GM18951 (cell line): ENCODE data around the gene UBAC1.

Experiments
- POLR2A ChIP-seq: IDR thresholded peaks from 4 replicates; pipeline ENCODE4 v1.6.1; 2011; ENCODE audit warnings: mild to moderate bottlenecking; ENCODE audit not compliant: insufficient read length, insufficient read depth; ENCODE audit errors: extremely low read depth
- in situ Hi-C: fragments of 300-500 bp; cut with MboI; formaldehyde crosslinking; loops from one replicate; pipeline ENCODE4 v1.12.0; 2022; ENCODE audit warnings: low sequenced_read_pairs, mixed read lengths, inconsistent platforms; ENCODE audit not compliant: unreplicated experiment

The UBAC1 gene

DNA sequence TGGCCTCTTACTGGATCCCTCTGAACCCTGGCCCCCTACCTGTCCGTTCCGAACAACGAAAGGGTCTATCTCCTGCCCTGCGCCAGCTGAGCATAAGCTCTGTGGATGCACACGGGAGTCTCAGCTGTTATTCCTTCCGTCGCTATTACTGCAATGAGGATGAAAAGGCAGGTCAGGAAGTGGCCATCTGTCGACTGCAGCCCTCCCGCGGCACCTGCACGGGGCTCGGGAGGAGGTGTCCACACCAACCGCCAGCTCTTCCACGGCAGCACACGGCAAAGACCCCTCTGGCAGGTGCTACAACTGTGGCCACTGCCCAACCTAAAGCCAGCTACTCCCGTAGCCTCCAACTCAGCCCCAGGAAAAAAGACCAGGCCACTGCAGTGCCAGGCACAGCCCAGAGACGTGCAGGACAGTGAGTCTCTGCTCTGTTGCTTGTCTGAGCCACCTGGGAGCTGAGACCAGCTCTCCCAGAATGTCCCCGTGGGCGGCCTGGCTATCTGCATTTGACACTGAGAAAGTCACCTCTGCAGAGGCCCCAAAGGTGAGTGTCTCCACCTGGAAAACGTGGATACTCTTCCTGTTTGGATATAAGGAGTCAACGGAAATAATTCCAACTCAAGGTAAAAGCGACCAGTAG is 72.9 kb downstream of the UBAC1 start:
- no peak for TF ChIP-seq POLR2A

DNA sequence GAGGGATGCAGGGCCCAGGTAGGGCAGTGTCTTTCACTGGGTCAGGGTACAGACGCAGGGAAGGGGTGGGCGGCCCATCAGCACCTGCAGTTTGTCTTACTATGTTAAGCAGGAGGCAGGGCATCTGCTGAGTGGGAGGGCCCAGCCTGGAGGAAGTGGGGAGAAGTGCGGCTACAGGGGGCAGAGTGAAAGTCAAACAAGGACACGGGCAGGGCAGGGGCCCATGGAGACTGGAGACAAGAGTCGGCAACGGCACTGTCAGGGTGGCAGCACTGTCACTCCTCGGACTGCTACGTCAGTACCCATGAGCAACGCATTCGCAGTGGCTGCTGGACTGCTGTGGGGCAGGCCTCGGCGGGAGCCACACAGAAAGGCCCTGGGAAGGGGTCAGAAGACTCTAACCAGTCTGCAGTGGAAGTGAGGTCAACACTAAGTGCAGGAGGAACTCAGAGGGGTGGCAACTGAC is 73.6 kb downstream of the UBAC1 start:
- in situ Hi-C loops: no loop called here
- TF ChIP-seq POLR2A: peak; percentile 43

More for the DNA sequence above, 72.9 kb downstream of the UBAC1 start:
- in situ Hi-C loops: no loop called here

DNA sequence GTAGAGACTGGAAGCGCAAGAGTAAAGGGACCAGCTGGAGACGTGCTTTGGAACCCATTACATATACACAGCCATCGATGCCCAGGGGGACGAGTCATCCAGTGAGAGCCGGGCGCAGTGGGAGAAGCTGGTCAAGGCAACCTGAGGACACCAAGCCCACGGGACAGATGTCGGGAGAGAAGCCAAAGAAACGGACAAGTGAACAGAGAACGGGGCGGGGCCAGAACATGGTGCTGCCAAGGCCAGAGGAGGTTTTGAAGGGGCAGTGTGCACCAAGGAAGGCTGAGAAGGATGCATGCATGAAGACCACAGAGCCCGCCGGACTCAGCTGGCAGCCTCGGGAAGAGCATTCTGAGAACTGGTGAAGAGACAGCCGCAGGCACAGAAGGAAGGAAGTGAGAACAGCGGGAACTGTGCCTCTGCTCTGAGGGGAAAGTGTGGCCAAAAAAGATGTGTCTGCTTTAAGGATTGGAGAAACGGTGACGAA is 74.1 kb downstream of the UBAC1 start:
- in situ Hi-C loops: no loop called here
- no peak for TF ChIP-seq POLR2A

DNA sequence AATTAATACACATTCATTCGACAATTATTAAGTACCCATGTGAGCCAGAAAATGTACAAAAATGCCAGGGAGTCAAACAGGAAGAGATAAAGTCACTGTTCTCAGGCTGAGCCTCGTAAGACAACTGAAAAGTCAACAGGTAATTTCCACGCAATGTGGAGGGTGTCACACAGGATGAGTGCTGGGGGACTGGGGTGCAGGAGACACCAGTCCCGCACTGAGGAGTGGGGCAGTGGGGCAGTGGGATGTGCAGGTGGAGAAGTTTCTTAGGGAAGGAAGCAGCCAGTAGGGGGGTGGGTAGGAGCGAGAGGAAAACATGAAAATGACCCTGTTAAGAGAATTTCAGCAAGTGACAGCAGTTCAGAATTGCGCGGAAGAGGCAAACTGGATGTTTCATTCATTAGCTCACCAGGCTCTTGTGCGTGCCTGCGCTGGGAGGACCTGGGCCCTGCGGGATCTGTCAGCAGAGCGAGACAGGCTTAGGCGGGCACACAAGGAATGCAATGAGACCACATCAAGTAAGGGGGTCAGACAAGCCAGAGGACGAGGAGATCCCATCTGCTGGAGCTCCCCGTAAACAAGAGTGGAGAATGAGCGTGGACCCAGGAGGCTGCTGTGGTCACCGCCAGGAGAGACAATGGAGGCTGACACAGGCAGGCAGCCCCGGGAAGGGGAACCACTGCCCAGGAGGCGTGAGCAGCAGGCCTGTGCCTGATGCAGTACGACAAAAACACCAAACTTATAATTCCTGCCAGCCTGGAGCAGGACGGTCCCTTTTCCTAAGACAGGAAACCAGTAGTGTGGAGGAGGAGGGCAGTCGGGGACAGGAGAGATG is 74.8 kb downstream of the UBAC1 start:
- in situ Hi-C loops: no loop called here
- TF ChIP-seq POLR2A: no peak

DNA sequence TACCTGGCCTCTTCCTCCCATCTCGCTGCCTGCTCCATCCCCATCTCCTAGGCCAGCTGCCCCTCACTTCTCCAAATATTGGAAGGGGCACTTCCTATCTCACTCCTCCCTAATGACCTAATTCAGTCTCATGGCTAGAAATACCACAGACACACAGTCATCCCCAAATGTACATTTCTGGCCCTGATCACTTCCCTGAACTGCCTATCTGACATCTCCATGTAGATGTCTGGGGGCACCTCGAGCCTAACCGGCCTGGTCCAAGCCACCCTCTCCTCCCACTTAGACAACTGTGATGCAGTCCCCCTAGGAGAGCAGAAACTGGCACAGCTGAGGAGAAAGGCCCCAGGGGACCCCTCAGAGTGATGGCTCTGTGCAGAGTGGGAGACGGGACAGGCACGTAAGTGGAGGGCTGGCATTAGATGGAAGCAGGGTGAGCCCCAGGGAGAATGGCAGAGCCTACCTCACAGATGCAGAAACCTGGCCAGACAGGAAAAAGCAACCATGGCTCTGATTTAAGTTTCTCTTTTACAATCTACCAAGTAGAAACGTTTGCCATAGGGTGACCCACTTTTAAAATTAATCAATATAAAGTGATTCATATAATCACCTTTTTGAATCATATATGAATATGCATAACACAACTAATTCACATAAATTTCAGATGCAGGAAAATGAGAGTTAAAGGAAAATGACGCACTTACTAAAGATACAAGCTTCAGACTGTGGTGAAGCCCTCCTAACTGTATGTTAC is 75.9 kb downstream of the UBAC1 start:
- TF ChIP-seq POLR2A: no peak
- in situ Hi-C loops: no loop called here

DNA sequence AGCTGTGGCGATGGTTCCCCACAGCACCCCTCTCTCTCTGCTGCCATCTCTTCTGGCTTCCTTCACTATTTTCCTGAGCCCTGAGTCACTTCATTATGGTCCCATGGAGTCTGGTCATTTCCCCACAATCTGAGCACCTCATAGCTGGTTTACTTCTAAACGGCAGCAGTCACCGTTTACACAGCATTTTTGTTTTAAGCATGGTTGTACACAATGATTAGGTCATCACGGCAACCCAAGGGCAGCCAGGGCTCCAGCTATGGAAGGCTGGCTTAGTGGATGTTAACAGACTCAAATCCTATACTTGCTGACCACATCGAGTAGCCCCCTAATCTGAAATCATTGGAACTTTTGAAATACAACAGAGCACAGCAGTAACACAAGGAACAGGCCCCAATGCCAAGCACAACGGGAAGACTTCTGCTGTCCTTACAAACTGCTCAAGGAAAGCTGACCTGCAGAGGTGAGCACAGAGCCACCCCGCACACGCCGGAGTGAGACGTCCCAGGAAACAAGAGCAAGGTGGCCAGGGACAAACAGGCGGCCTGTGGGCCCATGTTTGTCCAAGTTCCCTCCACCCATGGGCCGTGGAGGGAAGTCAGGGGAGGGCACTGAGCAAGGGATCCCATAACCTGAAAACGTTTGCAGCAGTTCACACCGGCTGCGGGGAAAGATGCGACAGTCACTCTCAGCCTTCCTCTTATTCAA is 76.7 kb downstream of the UBAC1 start:
- no peak for TF ChIP-seq POLR2A
- in situ Hi-C loops: no loop called here

DNA sequence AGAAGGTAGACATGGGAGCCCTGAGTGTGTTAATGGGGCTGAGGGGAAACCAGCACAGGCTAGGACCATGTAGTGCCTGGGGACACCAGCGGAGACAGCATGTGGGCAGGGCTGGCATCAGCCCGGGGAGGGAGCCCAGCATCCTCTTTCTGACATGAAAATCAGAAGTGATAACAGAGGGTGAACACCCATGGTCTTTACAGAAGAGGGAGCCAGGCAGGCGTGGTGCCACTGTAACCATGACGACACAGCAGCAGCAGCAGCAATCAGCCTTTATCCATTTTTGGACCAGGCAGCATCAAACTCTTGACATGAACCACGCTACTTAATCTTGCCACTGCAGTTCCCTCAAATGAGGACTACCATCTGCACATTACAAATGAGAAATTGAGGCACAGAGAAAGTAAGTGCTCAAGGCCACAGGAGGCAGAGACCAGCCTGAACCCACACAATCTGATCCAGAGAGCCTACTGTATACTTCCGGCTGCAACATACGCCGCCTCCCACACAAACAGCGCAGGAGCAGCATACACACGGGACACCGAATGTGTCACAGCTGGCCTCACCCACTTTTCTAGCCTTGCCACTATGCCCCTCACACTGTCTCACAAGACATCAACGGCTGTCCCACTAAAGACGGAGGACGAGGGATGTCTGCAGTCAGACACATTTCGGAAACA is 77.6 kb downstream of the UBAC1 start:
- in situ Hi-C loops: no loop called here
- TF ChIP-seq POLR2A: no peak
